Posterior cingulate gyrus (tissue), 11 donors: ENCODE results near the gene SHISA7.
A peak's percentile ranks its signal among the peaks of the same experiment; 100 is the strongest.
"Not testable (repeated sequence)": the region's sequence is repeated elsewhere in the genome, so short reads cannot be mapped to it uniquely, and the experiment has no call there.

ENCODE experiments used
- DNase-seq, 10 donors: peaks; one replicate each; pipeline versions ENCODE4 v3.0.0 to v3.0.0-alpha.2; 2020 to 2021; ENCODE audit warnings: mixed read lengths in 3 of 10
- intact Hi-C: fragments of 100-400 bp; cut with DNase I; formaldehyde crosslinking; loops from one replicate; pipeline ENCODE4 v1.15.1; 2023

SHISA7 gene

DNA sequence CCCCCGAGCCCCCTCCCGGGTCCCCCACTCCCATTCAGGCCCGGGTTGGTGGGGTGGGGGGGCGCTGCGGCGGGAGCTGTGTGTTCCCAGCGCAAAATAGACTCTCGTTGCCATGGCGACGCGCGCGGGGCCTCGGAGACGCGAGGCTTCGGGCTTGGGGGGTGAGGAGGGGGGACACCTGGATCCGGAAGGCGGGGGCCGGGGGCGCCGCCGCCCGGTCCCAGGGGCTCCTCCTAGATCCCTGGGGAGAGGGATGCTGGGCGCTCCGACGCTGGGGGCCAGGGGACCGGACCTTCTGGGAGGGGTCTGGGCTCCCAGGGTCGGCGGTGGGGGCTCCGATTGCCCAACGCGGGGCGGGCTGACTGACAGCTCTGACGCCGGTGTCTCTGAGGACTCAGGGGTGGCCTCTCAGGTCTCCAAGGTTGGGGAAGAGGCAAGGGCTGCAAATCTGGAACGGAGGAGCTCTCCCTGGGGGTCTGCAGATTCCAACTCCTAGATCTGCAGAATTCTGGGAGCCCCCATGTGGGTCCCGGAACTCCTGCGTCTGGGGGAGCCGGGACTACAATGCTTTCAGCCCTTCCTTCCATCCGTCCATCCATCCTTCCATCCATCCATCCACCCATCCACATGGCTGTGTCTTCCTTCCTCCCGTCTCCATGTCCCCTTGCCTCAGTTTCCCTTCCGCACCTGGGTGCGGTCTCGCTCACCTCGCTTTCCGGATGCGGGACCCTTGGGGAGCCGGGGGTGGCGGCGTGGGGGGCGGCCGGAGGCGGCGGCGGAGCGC lies 9.1 kb upstream of the SHISA7 start:
- peak in 9 of 10 donors; percentile 56 to 95 (median 71) for DNase-seq
- intact Hi-C loops: no loop called here

GRCh38 chr19:55451163-55451964 lies 8.3 kb upstream of the SHISA7 start:
- peak in 3 of 10 donors; percentile 28 to 55 (median 37) for DNase-seq
- intact Hi-C loops: no loop called here

- intact Hi-C loops: no loop called here
- DNase-seq: peak in 1 of 10 donors; percentile 67
These were observed 6.4 kb upstream of the SHISA7 start for GRCh38 chr19:55449469-55449868.

- DNase-seq, intact Hi-C loops: not testable (repeated sequence)
These were observed 5.0 kb upstream of the SHISA7 start for GRCh38 chr19:55448175-55448490.

DNA sequence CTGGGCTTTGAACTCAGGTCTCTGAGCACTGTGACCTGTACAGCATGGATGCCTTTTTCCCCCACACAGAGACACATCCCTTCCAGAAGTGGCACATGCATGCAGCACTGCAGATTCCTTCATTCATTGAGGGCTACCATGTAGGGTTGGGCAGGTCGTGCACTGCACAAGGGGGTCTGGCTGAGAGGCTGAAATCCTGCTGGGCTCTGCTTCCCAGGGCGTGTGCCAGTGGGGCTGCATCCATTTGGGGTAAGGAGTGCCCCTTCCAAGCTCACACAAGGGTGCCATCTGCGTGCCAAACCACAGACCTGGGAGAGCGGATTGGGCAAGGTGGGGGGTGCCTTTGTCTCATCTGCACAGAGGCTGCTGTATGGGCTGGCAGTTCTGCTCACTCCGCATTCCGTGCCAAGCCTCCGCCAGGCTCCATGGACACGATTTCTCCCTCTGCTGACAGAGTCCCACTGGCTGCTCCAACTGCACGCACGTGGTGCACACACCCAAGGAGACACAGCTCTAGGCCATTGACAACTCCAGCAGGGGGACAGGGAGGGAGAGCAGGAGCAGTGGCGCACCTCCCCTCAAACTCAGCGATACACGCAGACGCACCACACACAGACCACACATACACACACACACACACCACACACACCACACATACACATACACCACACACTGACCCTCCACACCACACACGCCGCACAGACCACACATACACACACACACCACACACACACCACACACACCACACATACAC lies 4.5 kb upstream of the SHISA7 start:
- peak; percentile 69 to 98 (median 88) for DNase-seq
- intact Hi-C loops: no loop called here

GRCh38 chr19:55446060-55446459 lies 3.0 kb upstream of the SHISA7 start:
- intact Hi-C loops: no loop called here
- DNase-seq: no peak

DNA sequence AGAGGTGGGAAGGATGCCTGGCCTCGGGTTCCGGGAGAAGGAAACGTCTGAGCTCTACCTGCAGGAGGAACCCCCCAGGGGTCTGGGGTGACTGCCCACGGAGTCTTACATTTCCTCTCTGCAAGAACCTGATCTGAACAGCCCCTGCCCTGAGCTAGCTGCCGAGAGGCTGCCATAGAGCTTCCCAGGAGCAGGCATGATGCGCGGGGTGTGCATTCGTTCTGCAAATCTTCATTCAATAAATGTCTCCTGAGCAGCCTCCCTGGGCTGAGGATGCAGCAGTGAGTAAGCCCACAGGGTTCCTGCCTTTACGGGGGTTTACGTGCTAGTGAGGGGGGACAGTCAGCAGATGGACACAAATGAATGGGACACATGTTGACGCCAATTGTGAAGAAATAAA lies 1.5 kb upstream of the SHISA7 start:
- intact Hi-C loops: no loop called here
- no peak for DNase-seq

DNA sequence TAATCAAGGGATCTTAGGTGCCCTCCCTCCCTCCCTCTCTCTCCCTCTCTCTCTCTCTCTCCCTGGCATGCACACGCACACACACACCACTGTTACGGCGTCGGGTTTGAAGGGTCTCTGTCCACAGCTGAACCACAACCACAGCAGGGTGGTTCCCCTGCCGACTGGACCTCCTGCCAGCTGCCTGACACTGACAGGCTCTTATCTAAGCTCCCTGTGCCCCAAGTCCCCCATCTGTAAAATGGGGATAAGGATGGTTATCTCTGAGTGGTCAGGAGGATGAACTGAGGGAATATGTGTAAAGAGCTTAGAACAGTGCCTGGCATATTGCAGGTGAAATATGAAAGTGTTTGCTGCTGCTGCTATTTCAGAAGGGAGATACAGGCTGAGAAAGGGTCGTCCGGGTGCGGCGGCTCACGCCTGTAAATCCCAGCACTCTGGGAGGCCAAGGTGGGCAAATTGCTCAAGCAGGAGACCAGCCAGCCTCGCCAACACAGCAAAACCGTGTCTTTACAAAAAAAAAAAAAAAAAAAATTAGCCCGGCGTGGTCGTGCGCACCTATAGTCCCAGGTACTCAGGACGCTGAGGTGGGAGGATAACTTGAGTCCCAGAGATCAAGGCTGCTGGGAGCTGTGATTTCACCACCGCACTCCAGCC lies 852 bp upstream of the SHISA7 start:
- DNase-seq: peak in 1 of 10 donors; percentile 69
- intact Hi-C loops: no loop called here

- intact Hi-C loops: no loop called here
- peak in 6 of 10 donors; percentile 26 to 86 (median 48) for DNase-seq
These were observed 633 bp downstream of the SHISA7 start for GRCh38 chr19:55442372-55442961.

DNA sequence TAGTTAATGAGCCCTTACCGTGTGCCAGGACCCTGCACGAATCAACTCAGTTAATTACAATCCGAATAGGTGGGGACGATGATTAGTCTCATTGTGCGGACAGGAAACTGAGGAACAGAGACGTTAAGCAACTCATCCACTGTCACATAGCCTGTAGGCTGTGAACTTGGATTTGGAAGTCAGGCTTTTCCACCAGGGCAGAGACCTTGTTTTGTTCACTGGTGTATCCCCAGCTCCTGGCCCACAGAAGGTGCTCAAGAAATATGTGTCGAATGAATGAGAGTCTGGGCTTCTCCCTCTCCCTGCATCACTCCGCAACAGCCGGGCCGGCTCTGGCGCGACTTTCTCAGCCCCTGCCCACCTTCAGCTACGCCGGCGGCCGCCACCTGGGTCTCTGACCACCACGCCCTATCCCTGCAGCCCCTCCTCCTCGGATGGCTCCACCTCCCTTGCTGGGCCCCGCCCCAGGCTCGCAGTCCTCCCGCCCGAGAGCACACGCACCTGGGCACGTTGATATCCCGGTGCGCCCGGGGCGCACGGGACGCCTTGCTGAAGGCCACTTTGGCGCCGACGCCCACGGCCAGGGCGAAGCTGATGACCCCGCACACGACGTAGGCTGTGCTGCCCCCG lies 1.3 kb downstream of the SHISA7 start:
- DNase-seq: peak in 1 of 10 donors; percentile 83
- intact Hi-C loops: no loop called here

GRCh38 chr19:55441319-55441691 lies 1.8 kb downstream of the SHISA7 start:
- DNase-seq: peak in 1 of 10 donors; percentile 43

DNA sequence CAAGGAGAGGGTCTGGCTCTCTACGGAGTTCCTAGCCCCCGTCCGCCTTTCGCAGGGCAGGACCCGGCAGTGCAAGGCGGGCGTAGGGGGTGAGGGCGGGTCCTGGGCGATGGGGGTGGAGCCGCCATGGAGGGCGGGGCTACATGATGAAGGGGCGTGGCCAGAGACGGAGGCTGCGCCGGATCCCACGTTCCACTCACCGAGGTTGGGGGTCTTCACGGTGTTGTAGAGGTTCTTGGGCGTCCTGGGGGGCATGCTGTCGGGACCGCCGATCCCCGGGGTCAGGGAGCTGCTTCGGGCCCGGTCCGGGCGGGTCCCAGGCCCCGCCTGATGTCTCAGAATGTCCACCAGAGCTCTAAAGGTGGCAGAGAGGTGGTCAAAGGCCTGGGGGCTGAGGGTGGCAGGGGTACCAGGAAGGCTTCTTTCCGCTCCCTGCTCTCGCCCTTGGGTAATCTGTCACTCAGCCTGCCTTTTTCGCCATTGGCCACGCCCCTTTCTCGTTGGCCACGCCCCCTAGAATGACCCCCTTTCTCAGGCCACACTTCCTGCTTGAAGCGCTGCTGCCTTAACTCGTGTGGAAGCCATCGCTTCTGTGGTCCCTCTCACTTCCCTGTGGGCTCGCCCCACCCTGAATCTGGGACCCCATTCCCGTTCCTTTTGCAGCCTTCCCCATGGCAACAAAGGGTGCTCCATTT lies 2.5 kb downstream of the SHISA7 start:
- peak in 1 of 10 donors; percentile 65 for DNase-seq

More at GRCh38 chr19:55441319-55441691, 1.8 kb downstream of the SHISA7 start:
- intact Hi-C loops: no loop called here

GRCh38 chr19:55439052-55439451 lies 4.0 kb downstream of the SHISA7 start:
- no peak for DNase-seq
- intact Hi-C loops: no loop called here

More for the DNA sequence above, 2.5 kb downstream of the SHISA7 start:
- intact Hi-C loops: no loop called here

DNA sequence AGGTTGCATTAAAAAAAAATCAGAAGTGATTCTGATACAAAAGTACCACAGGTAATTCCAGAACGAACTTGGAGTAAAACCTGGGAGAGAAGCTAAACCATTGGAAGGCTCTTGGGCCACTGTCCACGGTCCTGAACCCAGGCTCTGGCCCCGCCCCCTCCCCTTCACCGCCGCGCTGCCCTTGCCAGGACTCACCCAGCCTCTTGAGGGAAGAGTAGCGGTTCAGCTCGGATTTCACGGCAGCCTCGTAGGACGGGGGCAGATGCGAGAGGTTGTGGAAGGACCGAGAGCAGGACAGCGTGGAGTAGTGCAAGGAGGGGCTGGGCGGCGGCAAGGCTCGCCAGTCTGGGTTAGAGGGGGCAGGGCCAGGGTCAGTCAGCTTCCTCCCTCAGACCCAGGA lies 5.7 kb downstream of the SHISA7 start:
- peak in 2 of 10 donors; percentile 62 to 78 for DNase-seq

GRCh38 chr19:55436847-55437246 lies 6.3 kb downstream of the SHISA7 start:
- intact Hi-C loops: no loop called here
- peak in 1 of 10 donors; percentile 33 for DNase-seq

More for the DNA sequence above, 5.7 kb downstream of the SHISA7 start:
- intact Hi-C loops: no loop called here

DNA sequence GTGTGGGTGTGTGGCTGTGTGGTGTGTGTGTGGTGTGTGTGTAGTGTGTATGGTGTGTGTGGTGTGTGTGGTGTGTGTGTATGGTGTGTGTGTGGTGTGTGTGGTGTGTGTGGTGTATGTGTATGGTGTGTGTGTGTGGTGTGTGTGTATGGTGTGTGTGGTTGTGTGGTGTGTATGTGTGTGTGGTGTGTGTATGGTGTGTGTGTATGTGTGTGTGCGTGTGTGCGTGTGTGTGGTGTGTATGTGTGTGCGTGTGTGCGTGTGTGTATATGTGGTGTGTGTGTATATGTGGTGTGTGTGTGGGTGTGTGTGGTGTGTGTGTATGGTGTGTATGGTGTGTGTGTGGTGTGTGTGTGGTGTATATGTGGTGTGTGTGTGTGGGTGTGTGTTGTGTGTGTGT lies 8.1 kb downstream of the SHISA7 start:
- no peak for DNase-seq
- intact Hi-C loops: no loop called here

DNA sequence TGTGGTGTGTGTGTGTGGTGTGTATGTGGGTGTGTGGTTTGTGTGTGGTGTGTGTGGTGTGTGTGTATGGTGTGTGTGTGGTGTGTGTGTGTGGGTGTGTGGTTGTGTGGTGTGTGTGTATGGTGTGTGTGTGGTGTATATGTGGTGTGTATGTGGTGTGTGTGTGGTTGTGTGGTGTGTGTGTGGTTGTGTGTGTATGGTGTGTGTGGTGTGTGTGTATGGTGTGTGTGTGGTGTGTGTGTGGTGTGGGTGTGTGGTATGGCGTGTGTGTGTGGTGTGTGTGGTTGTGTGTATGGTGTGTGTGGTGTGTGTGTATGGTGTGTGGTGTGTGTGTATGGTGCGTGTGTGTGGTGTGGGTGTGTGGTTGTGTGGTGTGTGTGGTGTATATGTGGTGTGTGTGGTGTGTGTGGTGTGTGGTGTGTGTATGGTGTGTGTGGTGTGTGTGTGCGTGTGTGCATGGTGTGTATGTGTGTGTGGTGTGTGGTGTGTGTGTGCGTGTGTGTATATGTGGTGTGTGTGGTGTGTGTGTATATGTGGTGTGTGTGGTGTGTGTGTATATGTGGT lies 8.7 kb downstream of the SHISA7 start:
- intact Hi-C loops: no loop called here
- peak in 1 of 10 donors; percentile 5 for DNase-seq

DNA sequence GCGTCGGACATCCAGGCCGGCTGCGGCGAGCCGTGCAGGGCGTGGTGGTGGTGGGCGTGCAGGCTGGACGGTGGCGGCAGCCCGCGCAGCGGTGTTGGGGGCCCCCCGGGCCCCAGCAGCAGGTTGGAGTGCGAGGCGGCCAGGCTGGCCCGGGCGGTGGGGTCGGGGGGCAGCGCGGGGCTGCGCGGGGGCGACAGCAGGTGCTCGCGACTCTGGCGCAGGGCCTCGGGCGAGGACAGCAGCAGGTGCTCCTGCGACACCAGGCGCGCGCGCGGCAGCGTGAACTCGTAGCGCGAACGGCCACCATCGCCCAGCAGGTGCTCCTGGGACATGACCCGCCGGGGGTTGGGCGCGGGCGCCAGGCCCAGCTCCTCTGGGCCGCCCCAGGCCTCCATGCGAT lies 9.8 kb downstream of the SHISA7 start:
- DNase-seq: peak in 1 of 10 donors; percentile 89
- intact Hi-C loops: no loop called here
